Adrenal gland (tissue), 5 donors: ENCODE results near the gene ADAMTS8.

Experiments used
- CTCF ChIP-seq, 6 experiments: fragments of 450-650 bp in 4 of 6; fragments of 200-600 bp in 2 of 6; sonication (generic) in 1 of 6; IDR thresholded peaks; 1 replicate in 5 of 6; 2 replicates in 1 of 6; pipeline versions ENCODE4 v1.5.1 to v1.8.0; 2016 to 2021; ENCODE audit warnings: antibody characterized with exemption in 6 of 6, mild to moderate bottlenecking in 2 of 6, moderate library complexity in 1 of 6
- POLR2A ChIP-seq, 2 donors: fragments of 450-650 bp; IDR thresholded peaks; one replicate each; pipeline ENCODE4 v1.6.1; 2017; ENCODE audit warnings: antibody characterized with exemption in 2 of 2, mild to moderate bottlenecking in 2 of 2, moderate library complexity in 1 of 2
- donor health status: DM: no; HTN: no; CAD: no.

- TF ChIP-seq CTCF (IDR thresholded peaks at IDR 0.05), result no peak
- TF ChIP-seq POLR2A (IDR thresholded peaks at IDR 0.05), result no peak
Observed at GRCh38 chr11:130426223-130426836, 2.1 kb downstream of the ADAMTS8 start.
